Sigmoid colon (tissue), 4 donors: ENCODE results near the gene RAB3IL1.
A peak's percentile ranks its signal among the peaks of the same experiment; 100 is the strongest.

Source experiments
- CTCF ChIP-seq, 4 experiments: fragments of 450-650 bp in 3 of 4; fragments of 200-600 bp in 1 of 4; IDR thresholded peaks; one replicate each; pipeline ENCODE4 v1.5.1; 2016 to 2019; ENCODE audit warnings: antibody characterized with exemption in 4 of 4, mild to moderate bottlenecking in 3 of 4, moderate library complexity in 2 of 4
- POLR2AphosphoS5 ChIP-seq, 4 donors: sonication (generic); formaldehyde crosslinking; IDR thresholded peaks; one replicate each; pipeline ENCODE4 v1.6.1; 2017; ENCODE audit warnings: antibody characterized with exemption in 4 of 4

- TF ChIP-seq POLR2AphosphoS5 (IDR thresholded peaks at IDR 0.05) = peak in 2 of 4 donors; percentile 16 to 48
- TF ChIP-seq CTCF (IDR thresholded peaks at IDR 0.05) = no peak
Observed at GRCh38 chr11:61964058-61964665, 46.8 kb upstream of the RAB3IL1 start.
